PFSK-1 (cell line): ENCODE data around the gene ABCC10.
A peak's percentile ranks its signal among the peaks of the same experiment; 100 is the strongest.

ENCODE experiments used
- FOXP2 ChIP-seq: optimal IDR thresholded peaks from 2 replicates; pipeline ENCODE3; 2011; ENCODE audit warnings: borderline replicate concordance, control low read depth, inconsistent platforms; ENCODE audit not compliant: insufficient read depth; ENCODE audit errors: extremely low read length, extremely low read depth
- POLR2AphosphoS5 ChIP-seq: IDR thresholded peaks from 2 replicates; pipeline ENCODE4 v1.6.1; 2012; ENCODE audit warnings: low read depth, mild to moderate bottlenecking, control low read depth, low read length, moderate library complexity
- SIN3A ChIP-seq: IDR thresholded peaks from 2 replicates; pipeline ENCODE4 v1.6.1; 2012; ENCODE audit warnings: mild to moderate bottlenecking, low read length, moderate library complexity, borderline replicate concordance; ENCODE audit not compliant: insufficient read depth
- TAF1 ChIP-seq: IDR thresholded peaks from 2 replicates; pipeline ENCODE4 v1.6.1; 2012; ENCODE audit warnings: low read length, control low read depth, borderline replicate concordance; ENCODE audit not compliant: insufficient read depth
- TF ChIP-seq, protein P1 (sequence below), 2 experiments: IDR thresholded peaks; 2 replicates each; pipeline versions ENCODE4 v1.6.1 to v1.8.0; 2011 to 2012; ENCODE audit warnings: low read depth in 2 of 2, low read length in 2 of 2, control low read depth in 1 of 2, inconsistent platforms in 1 of 2, mild to moderate bottlenecking in 1 of 2, moderate library complexity in 1 of 2; ENCODE audit not compliant: insufficient read depth in 1 of 2

Gene ABCC10

DNA sequence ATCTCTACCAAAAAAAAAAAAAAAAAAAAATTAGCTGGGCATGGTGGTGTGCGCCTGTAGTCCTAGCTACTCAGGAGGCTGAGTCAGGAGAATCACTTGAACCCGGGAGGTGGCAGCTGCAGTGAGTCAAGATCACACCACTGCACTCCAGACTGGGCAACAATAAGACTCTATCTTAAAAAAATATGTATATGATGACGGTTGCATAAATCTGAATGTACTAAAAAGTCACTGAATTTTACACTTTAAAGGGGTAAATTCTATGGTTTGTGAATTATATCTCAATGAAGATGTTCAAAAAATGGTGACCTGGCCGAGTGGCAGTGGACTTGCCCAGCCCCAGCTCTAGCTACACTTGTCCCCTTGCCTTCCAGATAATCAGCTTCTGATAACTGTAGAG, 10.4 kb upstream of the ABCC10 start:
- TF ChIP-seq FOXP2, result no peak
- TF ChIP-seq, protein P1, sequence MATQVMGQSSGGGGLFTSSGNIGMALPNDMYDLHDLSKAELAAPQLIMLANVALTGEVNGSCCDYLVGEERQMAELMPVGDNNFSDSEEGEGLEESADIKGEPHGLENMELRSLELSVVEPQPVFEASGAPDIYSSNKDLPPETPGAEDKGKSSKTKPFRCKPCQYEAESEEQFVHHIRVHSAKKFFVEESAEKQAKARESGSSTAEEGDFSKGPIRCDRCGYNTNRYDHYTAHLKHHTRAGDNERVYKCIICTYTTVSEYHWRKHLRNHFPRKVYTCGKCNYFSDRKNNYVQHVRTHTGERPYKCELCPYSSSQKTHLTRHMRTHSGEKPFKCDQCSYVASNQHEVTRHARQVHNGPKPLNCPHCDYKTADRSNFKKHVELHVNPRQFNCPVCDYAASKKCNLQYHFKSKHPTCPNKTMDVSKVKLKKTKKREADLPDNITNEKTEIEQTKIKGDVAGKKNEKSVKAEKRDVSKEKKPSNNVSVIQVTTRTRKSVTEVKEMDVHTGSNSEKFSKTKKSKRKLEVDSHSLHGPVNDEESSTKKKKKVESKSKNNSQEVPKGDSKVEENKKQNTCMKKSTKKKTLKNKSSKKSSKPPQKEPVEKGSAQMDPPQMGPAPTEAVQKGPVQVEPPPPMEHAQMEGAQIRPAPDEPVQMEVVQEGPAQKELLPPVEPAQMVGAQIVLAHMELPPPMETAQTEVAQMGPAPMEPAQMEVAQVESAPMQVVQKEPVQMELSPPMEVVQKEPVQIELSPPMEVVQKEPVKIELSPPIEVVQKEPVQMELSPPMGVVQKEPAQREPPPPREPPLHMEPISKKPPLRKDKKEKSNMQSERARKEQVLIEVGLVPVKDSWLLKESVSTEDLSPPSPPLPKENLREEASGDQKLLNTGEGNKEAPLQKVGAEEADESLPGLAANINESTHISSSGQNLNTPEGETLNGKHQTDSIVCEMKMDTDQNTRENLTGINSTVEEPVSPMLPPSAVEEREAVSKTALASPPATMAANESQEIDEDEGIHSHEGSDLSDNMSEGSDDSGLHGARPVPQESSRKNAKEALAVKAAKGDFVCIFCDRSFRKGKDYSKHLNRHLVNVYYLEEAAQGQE (IDR thresholded peaks at IDR 0.05; ENCODE audit: insufficient read depth in 1 of 2, low read depth in 2 of 2, low read length in 2 of 2), result no peak
- TF ChIP-seq TAF1, result no peak

DNA sequence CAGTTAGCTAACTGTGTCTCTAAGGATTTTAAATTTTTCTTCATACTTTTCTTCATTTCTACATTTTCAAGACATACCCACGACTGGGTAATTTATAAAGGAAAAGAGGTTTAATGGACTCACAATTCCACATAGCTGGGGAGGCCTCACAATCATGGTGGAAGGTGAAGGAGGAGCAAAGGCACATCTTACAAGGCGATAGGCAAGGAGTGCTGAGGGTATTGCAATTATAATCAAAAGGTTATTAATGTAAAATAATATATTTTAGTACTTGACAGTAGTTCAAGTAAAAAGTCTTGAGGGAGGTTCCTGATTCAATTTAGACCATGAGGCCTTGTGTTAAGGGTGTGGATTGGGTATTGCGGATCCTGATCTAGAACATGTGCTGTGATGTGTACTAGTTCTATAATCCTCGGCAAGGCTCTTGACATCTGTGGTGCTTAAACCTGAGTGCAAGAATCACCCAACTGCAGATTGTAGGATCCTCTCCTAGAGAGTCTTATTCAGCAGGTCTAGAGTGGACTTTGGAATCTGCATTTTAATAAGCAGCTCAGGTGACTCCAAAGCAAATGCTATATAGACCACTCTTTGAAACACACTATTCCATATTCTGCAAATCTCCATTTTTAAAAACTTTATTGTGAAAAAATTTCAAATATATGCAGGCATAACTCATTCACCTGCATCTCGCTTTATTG, 7.2 kb upstream of the ABCC10 start:
- no peak for TF ChIP-seq TAF1

DNA sequence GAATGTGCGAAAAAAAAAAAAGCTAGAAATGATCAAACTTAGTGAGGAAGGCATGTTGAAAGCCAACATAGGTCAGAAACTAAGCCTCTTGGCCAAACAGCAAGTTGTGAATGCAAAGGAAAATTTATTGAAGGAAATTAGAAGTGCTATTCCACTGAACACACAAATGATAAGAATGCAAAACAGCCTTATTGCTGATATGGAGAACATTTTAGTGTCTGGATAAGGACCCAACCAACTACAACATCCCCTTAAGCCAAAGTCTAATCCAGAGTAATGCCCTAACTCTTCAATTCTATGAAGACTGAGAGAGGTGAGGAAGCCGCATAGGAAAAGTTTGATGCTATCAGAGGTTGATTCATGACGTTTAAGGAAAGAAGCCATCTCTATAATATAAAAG, 5.5 kb upstream of the ABCC10 start:
- TF ChIP-seq SIN3A (no peak), TAF1 (no peak), POLR2AphosphoS5 (no peak), FOXP2 (no peak)
- TF ChIP-seq, protein P1 (IDR thresholded peaks at IDR 0.05; ENCODE audit: insufficient read depth in 1 of 2, low read depth in 2 of 2, low read length in 2 of 2), result no peak

DNA sequence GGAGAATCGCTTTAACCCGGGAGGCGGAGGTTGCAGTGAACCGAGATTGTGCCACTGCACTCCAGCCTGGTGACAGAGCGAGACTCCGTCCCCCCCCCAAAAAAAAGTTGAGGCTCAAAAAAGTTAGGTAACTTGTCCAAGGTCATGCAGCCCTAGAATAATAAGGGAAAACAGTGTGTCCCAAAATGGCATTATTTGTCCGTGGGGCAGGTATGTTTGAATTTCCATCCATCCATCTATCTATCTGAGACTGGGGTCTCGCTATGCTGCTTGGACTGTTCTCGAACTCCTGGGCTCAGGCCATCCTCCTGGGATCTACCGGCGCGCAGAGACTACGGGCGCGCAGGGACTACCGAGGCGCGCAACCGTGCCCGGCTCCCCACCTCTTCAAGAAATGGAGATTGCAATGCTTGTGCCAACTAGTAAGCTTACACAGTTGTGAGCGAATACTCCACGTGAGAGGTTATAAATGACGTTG, 374 bp upstream of the ABCC10 start:
- no peak for TF ChIP-seq TAF1
- TF ChIP-seq FOXP2, result no peak
- TF ChIP-seq SIN3A, result no peak
- TF ChIP-seq POLR2AphosphoS5, result no peak

DNA sequence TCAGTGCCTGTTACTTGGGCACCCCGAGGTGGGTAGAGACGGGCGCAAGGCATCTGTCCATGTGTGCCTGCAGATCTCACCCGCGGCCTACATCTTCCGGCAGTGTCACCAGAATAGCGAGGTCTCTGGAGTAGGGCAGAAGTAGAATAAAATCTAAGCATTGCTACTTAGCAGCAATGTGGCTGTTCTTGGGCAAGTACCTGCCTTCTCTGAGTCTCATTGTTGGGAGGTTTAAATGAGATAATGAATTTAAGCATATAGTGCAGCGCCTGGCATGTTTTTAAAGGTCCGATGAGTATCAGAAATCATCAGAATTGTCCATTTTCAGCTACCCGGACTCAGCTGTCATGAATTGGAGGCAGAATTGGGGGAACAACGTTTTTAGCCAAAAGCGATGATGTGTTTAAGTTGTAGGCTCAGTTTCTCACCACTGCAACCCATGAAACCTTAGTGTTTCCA, 800 bp downstream of the ABCC10 start:
- TF ChIP-seq, protein P1 (IDR thresholded peaks at IDR 0.05; ENCODE audit: insufficient read depth in 1 of 2, low read depth in 2 of 2, low read length in 2 of 2), result no peak
- peak; percentile 1 for TF ChIP-seq FOXP2

DNA sequence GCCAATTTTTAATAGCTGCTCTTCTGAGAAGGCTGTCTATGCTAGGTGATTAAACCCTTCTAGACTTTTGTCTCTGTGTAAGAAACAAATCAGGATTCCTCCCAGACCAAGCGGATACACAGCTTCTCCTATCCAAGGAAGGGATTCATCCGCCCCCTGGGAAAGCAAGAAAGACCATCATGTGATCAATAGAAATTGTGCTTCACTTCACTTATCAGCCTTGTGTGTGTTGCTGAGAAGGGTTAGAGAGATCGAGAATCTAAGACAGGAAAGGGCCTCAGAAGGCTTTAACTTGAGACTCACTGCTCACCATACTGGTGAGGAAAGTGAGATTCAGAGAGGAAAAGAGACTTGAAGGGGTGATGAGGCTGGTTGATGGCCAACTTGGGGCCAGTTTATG, 1.5 kb downstream of the ABCC10 start:
- no peak for TF ChIP-seq SIN3A
- TF ChIP-seq FOXP2, result no peak
- TF ChIP-seq POLR2AphosphoS5, result no peak
- no peak for TF ChIP-seq TAF1
- TF ChIP-seq, protein P1 (IDR thresholded peaks at IDR 0.05; ENCODE audit: insufficient read depth in 1 of 2, low read depth in 2 of 2, low read length in 2 of 2), result no peak
